Esophagus muscularis mucosa (tissue), 4 donors: ENCODE results near the gene COL12A1. TPM values are rescaled to one million over a fixed set of nuclear protein-coding genes. Genes with fewer than 3 reads are reported as not detected.

ENCODE experiments used
- DNase-seq: peaks from one replicate; pipeline ENCODE4 v3.0.0-alpha.2; 2017; ENCODE audit errors: extremely low spot score
- H3K27ac ChIP-seq, 4 donors: fragments of 200-600 bp; sonication (generic); replicated peaks in 1 of 4; 1 replicate in 3 of 4; 2 replicates in 1 of 4; pipeline ENCODE4 v1.5.1; 2016 to 2019; ENCODE audit warnings: mild to moderate bottlenecking in 1 of 4
- H3K27me3 ChIP-seq, 4 donors: fragments of 200-600 bp; sonication (generic); one replicate each; pipeline versions ENCODE4 v1.5.1 to v1.6.0; 2016 to 2019
- H3K36me3 ChIP-seq, 4 donors: fragments of 200-600 bp; sonication (generic); one replicate each; pipeline ENCODE4 v1.5.1; 2016 to 2019
- H3K4me1 ChIP-seq, 4 donors: fragments of 200-600 bp; sonication (generic); one replicate each; pipeline ENCODE4 v1.5.1; 2016 to 2019
- H3K4me3 ChIP-seq, 4 donors: fragments of 200-600 bp; sonication (generic); 1 replicate in 2 of 4; 2 replicates in 2 of 4; pipeline ENCODE4 v1.5.1; 2016 to 2019; ENCODE audit warnings: mild to moderate bottlenecking in 4 of 4, moderate library complexity in 1 of 4
- H3K9me3 ChIP-seq, 4 donors: fragments of 200-600 bp; sonication (generic); 1 replicate in 3 of 4; 2 replicates in 1 of 4; pipeline ENCODE4 v1.5.1; 2016 to 2019
- CTCF ChIP-seq, 3 experiments: fragments of 200-600 bp in 2 of 3; fragments of 450-650 bp in 1 of 3; sonication (generic) in 2 of 3; IDR thresholded peaks; one replicate each; pipeline ENCODE4 v1.5.1; 2017 to 2019; ENCODE audit warnings: antibody characterized with exemption in 3 of 3, mild to moderate bottlenecking in 2 of 3, moderate library complexity in 1 of 3
- EP300 ChIP-seq: sonication (generic); formaldehyde crosslinking; IDR thresholded peaks from one replicate; pipeline ENCODE4 v1.6.1; 2017; ENCODE audit warnings: antibody characterized with exemption
- POLR2A ChIP-seq: fragments of 450-650 bp; IDR thresholded peaks from one replicate; pipeline ENCODE4 v1.6.1; 2017; ENCODE audit warnings: antibody characterized with exemption, moderate library complexity, mild to moderate bottlenecking, low read depth
- POLR2AphosphoS5 ChIP-seq, 2 donors: sonication (generic); formaldehyde crosslinking; IDR thresholded peaks; one replicate each; pipeline ENCODE4 v1.6.1; 2017; ENCODE audit warnings: antibody characterized with exemption in 2 of 2
- WGBS: methylation state at CpG from one replicate; pipeline ENCODE4 v1.1.5; 2018; 5-methylcytosine and 5-hydroxymethylcytosine counted together
- intact Hi-C: fragments of 100-400 bp; cut with DNase I; formaldehyde crosslinking; loops from one replicate; pipeline ENCODE4 v1.15.1; 2023
- total RNA-seq, 4 donors: library from RNA; depleted of rRNA; stranded (reverse); fragments of >200 nt; gene quantifications; one replicate each; pipeline versions ENCODE4 v1.1.0 to v1.2.1, GENCODE V29; 2016

COL12A1 gene
- total RNA-seq, 4 donors from 2014 or later = 309 to 477 (median 376) TPM

- no peak for DNase-seq
- Histone ChIP-seq H3K27ac (peak overlapping the region; percentile 58 to 70 (median 66)), H3K9me3 (no peaks in the 10 kb centered on the region), H3K27me3 (no peaks in the 10 kb centered on the region), H3K4me3 (no peak overlapping the region), H3K4me1 (peaks cover 0 to 71% (median 54%) of the 10 kb centered on the region in 4 donors), H3K36me3 (peaks cover 0 to 18% (median 0%) of the 10 kb centered on the region in 4 donors)
- TF ChIP-seq POLR2AphosphoS5 (IDR thresholded peaks at IDR 0.05) (no peak), CTCF (IDR thresholded peaks at IDR 0.05) (no peak), POLR2A (no peak), EP300 (no peak)
- intact Hi-C loops = no loop called here
- 37% methylated on average over 2 of the region's 2 CpGs for WGBS
Observed at GRCh38 chr6:75113446-75113845, 92.4 kb downstream of the COL12A1 start.

GRCh38 chr6:75109765-75110164, 96.1 kb downstream of the COL12A1 start:
- Histone ChIP-seq H3K36me3 (peaks cover 0 to 24% (median 3%) of the 10 kb centered on the region in 4 donors), H3K9me3 (no peaks in the 10 kb centered on the region), H3K27me3 (no peaks in the 10 kb centered on the region), H3K4me3 (no peak overlapping the region), H3K4me1 (peaks cover 0 to 59% (median 47%) of the 10 kb centered on the region in 4 donors), H3K27ac (peak overlapping the region; percentile 68 to 77 (median 73))
- DNase-seq = no peak
- intact Hi-C loops = no loop called here
- WGBS = 64% methylated on average over 1 of the region's 1 CpG
- TF ChIP-seq CTCF (IDR thresholded peaks at IDR 0.05) (no peak), EP300 (no peak), POLR2AphosphoS5 (IDR thresholded peaks at IDR 0.05) (no peak), POLR2A (no peak)

- H3K9me3 ChIP-seq = no peaks in the 10 kb centered on the region
- no peak overlapping the region for H3K4me3 ChIP-seq
- peak overlapping the region; percentile 68 to 77 (median 73) for H3K27ac ChIP-seq
- H3K27me3 ChIP-seq = no peaks in the 10 kb centered on the region
- intact Hi-C loops = no loop called here
- peaks cover 0 to 56% (median 45%) of the 10 kb centered on the region in 4 donors for H3K4me1 ChIP-seq
- TF ChIP-seq POLR2AphosphoS5 (IDR thresholded peaks at IDR 0.05) = no peak
- no peak for TF ChIP-seq EP300
- TF ChIP-seq POLR2A = no peak
- TF ChIP-seq CTCF (IDR thresholded peaks at IDR 0.05) = no peak
- H3K36me3 ChIP-seq = peaks cover 0 to 29% (median 3%) of the 10 kb centered on the region in 4 donors
- no peak for DNase-seq
Observed at GRCh38 chr6:75109022-75109421, 96.8 kb downstream of the COL12A1 start.

GRCh38 chr6:75108333-75108974, 97.4 kb downstream of the COL12A1 start:
- 38% methylated on average over 2 of the region's 2 CpGs for WGBS
- Histone ChIP-seq H3K4me1 (peaks cover 0 to 55% (median 44%) of the 10 kb centered on the region in 4 donors), H3K4me3 (no peak overlapping the region), H3K9me3 (no peaks in the 10 kb centered on the region), H3K27ac (peak overlapping the region; percentile 68 to 77 (median 73)), H3K36me3 (peaks cover 0 to 29% (median 3%) of the 10 kb centered on the region in 4 donors), H3K27me3 (no peaks in the 10 kb centered on the region)
- intact Hi-C loops = no loop called here
- no peak for DNase-seq
- no peak for TF ChIP-seq CTCF (IDR thresholded peaks at IDR 0.05)
- TF ChIP-seq POLR2AphosphoS5 (IDR thresholded peaks at IDR 0.05) = no peak
- no peak for TF ChIP-seq EP300
- no peak for TF ChIP-seq POLR2A

- intact Hi-C loops = no loop called here
- peaks cover 0 to 33% (median 3%) of the 10 kb centered on the region in 4 donors for H3K36me3 ChIP-seq
- TF ChIP-seq POLR2A = no peak
- peak in 1 of 2 donors; percentile 54 for TF ChIP-seq POLR2AphosphoS5 (IDR thresholded peaks at IDR 0.05)
- H3K9me3 ChIP-seq = no peaks in the 10 kb centered on the region
- H3K27me3 ChIP-seq = no peaks in the 10 kb centered on the region
- DNase-seq = no peak
- H3K27ac ChIP-seq = peak overlapping the region; percentile 68 to 77 (median 73)
- no peak overlapping the region for H3K4me3 ChIP-seq
- H3K4me1 ChIP-seq = peaks cover 0 to 57% (median 46%) of the 10 kb centered on the region in 4 donors
Observed at GRCh38 chr6:75107913-75108312, 97.9 kb downstream of the COL12A1 start.
